Measurements from ENCODE around the gene DDX43.
"Not testable (repeated sequence)": the region's sequence is repeated elsewhere in the genome, so short reads cannot be mapped to it uniquely, and the experiment has no call there.

Gene DDX43

DNA sequence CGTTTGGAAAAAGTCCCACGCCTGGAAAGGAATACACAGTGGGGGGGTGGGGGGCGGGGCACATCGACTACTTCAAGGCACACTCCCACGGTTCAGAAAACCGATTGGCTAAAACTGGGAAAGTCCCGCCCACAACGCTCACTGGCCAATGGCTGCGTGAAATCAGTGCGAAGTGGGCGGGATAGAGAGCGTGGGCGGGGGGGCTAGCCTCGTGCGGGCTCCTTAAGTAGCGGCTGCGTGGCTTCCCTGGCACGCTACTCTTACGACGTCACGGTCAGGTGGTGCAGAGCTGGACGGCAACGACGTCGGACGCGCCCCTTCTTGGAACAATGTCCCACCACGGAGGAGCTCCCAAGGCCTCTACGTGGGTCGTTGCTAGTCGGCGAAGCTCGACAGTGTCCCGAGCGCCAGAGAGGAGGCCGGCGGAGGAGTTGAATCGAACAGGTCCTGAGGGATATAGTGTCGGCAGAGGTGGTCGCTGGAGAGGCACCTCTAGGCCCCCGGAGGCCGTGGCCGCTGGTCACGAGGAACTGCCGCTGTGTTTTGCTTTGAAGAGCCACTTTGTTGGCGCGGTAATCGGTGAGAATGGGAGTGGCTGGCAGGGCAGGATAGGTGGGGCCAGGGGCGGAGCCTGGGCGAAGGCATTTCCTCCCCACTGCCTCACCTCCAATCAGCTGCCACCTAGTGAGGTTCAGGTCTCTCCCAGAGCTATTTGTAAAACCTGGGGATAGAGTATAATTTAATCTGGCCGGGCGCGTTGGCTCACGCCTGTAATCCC lies at the start of gene DDX43:
TSS of gene DDX43 (plus strand) at position 252 of the 778 bp plus-strand sequence. CDS start at position 330, 78 bp downstream.
- DNase-seq (ENCODE audit: low read depth): peak; percentile 68

GRCh38 chr6:73348550-73349204 lies 46.0 kb upstream of the DDX43 start:
- DNase-seq (ENCODE audit: low read depth): no peak

- DNase-seq (ENCODE audit: low read depth): no peak
These were observed 45.3 kb upstream of the DDX43 start for GRCh38 chr6:73349311-73349710.

DNA sequence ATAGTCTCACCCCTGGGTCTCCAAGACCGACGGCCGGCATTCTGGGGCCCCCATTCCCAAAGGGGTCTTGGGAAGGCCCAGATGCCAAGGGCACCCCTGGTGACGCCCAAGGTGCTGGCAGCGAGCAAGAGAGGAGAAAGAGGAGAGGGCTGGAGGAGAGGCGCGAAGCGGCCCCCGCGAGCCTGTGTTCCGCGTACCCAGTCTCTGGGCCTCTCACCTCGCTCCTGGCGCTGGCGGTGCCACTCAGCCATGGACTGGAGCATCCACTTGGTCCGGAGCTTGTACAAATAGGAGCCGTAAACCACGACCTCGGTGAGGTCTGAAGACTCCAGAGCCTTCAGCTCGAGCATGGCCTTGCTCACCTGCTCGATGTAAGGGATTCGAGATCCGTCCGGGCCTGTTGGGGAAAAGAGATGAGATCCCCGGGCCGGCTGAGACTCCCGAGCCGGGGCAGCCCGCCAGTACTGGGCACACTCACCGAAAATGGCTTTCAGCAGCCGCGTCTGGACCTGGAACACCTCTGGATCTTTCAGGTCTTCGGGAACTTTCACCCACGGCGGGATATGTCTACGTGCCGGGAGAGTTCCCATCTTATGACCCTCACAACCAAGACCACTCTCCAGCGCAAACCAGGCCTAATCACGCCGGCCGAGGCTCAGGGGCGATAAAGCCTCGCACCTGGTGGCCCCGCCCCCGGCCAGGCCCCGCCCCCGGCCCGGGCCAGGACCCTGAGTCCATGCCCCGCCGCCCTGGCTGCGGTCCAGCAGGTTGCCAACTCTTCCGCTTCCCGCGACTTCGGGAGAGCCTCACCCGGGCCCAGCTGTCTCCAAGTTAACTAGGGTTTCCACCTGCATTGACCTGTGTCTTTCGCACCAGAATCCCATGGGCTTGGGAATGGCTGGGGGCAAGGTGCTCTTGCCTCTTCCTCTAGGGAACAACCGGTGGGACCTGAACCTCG lies 40.7 kb upstream of the DDX43 start, which contains the start of gene DPPA5:
TSS of gene DPPA5 (minus strand) at position 641 of the 958 bp plus-strand sequence. CDS start at position 590, 51 bp downstream.
- no peak for DNase-seq (ENCODE audit: low read depth)

GRCh38 chr6:73362358-73362757 lies 32.3 kb upstream of the DDX43 start, which contains the start of gene KHDC3L:
Gene KHDC3L (plus strand): TSS chr6:73362658. CDS start chr6:73362730, 72 bp downstream.
- no peak for DNase-seq (ENCODE audit: low read depth)

- no peak for DNase-seq (ENCODE audit: low read depth)
These were observed 31.6 kb upstream of the DDX43 start for GRCh38 chr6:73362869-73363536.

DNA sequence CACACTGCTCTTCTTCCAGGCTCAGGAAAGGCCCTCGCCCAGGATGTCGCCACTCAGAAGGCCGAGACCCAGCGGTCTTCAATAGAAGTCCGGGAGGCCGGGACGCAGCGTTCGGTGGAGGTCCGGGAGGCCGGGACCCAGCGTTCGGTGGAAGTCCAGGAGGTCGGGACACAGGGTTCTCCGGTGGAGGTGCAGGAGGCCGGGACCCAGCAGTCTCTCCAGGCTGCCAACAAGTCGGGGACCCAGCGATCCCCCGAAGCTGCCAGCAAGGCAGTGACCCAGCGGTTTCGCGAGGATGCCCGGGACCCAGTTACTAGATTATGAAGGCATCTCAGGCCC lies 31.1 kb upstream of the DDX43 start:
- DNase-seq (ENCODE audit: low read depth): no peak

- DNase-seq (ENCODE audit: low read depth): no peak
These were observed 30.5 kb upstream of the DDX43 start for GRCh38 chr6:73364121-73364520.

DNA sequence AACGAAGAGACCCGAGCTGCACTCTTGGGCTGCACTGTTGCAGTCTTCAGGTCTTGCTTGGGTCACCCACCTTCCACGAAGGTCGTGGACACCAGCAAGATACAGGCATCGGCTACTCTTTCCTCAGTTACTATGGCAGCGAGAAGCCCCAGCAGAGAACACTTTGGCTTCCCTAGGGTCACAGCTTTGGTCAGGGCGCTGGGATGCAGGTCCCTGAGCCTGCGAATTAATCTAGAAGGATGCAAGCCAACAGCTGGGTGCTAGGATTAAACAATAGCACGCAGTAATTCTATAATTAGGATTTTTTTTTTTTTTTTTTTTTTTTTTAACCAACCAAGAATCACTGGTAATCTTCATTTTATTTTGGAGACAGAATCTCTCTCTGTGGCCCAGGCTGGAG lies 30.1 kb upstream of the DDX43 start:
- DNase-seq (ENCODE audit: low read depth): no peak

GRCh38 chr6:73367761-73368355 lies 26.8 kb upstream of the DDX43 start:
- no peak for DNase-seq (ENCODE audit: low read depth)

GRCh38 chr6:73368675-73369074 lies 26.0 kb upstream of the DDX43 start:
- DNase-seq (ENCODE audit: low read depth): no peak

DNA sequence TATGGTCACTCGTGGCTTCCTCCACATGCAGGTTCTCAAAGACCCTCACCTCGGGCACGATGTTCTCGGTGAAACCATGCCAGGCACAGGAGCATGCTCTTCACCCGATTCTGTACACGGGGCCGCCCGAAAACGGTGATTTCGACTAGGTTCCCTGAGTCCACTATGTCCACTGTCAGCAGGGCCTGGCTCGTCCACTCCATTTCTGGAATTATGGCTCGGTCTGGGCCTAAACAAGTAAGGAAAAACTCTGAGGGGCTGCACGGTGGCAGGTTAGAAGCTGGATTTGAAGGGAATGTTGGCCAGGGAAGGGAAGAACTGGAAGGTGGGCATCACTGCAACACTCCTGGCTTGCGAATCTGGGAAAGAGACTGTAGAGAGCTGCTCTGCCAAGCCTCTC lies 25.5 kb upstream of the DDX43 start:
- no peak for DNase-seq (ENCODE audit: low read depth)

GRCh38 chr6:73369563-73369962 lies 25.1 kb upstream of the DDX43 start, which contains the start of gene OOEP:
Gene OOEP (minus strand): TSS chr6:73369897. CDS start chr6:73369792, 105 bp downstream.
- no peak for DNase-seq (ENCODE audit: low read depth)

DNA sequence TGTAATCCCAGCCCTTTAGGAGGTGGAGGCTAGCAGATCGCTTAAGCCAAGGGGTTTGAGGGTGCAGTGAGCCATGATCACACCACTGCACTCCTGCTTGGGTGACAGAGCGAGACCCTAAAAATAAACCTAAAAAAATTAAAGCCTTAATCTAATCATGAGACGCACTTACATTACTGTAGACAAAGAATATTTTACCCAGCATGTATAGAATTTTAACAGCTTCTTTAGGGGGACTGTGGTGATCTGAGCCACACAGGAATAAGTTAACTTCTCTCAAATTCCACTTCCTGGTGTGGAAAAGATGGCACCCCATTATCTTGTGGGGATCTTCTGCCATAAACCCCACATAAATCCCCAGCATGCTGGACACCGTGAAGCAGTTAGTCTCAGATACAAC lies 22.6 kb upstream of the DDX43 start:
- DNase-seq (ENCODE audit: low read depth): no peak

DNA sequence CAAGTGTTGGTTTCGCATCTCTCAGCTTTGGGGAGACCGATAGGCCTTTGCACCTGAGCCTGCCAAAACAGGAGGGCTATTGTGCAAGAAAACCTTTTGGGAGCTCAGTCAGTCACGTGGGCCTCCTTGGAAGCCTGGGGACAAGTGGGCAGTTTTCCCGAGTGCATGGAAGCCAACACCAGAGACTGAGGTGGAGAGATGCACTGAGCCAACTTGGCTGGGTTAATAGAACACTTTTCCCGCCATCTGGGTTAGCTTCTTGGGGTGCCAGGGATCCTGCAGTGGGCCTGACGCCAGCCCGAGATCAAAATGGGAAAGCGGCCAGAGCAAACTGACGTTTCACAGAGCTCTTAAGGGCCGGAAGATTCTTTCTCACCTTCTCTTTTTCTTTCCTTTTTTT lies 22.1 kb upstream of the DDX43 start:
- no peak for DNase-seq (ENCODE audit: low read depth)

DNA sequence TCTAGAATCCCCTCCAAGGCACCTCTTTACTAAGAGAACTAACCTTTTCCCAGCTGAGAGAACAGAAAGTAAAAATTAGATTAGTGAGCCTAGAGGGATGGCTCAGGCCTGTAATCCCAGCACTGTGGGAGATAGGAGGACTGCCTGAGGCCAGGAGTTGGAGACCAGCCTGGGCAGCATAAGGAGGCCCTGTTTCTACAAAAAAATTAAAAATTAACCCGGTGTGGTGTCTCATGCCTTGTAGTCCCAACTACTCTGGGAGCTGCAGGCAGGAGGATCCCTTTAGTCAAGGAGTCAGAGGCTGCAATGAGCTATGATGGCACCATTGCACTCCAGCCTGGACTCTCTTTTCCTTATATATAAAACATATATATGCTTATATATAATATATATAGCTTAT lies 19.4 kb upstream of the DDX43 start:
- DNase-seq (ENCODE audit: low read depth): no peak

DNA sequence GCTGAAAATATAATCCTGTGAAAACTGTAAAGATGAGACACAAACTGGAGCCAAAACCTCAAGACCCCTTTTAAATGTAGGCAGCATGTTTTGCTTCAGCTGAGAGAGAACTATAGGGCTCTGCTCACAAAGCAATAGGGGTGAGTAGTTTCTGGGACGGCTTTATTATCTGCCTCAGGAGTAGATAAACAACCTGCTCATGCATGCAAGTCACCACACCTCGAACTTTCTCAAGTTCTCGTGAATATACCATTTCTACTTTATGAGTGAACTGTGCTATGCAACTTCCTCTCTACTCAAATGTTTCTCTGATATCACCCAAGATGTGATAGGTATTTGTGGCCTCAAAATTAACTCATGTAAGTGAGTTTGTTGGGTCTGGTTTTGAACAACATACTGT lies 17.4 kb upstream of the DDX43 start:
- no peak for DNase-seq (ENCODE audit: low read depth)

DNA sequence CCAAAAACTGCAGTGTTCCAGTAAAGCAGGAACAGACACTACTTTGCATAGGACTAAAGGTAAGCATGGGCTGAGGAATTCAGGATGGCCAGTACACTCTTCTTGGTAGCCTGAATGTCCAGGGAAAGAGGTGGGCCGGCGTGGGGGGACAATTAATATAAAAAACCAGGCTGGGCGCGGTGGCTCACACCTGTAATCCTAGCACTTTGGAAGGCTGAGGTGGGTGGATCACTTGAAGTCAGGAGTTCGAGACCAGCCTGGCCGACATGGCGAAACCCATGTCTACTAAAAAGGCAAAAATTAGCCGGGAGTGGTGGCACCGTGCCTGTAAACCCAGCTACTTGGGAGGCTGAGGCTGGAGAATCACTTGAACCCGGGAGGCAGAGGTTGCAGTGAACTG lies 13.1 kb upstream of the DDX43 start:
- DNase-seq (ENCODE audit: low read depth): not testable (repeated sequence)

DNA sequence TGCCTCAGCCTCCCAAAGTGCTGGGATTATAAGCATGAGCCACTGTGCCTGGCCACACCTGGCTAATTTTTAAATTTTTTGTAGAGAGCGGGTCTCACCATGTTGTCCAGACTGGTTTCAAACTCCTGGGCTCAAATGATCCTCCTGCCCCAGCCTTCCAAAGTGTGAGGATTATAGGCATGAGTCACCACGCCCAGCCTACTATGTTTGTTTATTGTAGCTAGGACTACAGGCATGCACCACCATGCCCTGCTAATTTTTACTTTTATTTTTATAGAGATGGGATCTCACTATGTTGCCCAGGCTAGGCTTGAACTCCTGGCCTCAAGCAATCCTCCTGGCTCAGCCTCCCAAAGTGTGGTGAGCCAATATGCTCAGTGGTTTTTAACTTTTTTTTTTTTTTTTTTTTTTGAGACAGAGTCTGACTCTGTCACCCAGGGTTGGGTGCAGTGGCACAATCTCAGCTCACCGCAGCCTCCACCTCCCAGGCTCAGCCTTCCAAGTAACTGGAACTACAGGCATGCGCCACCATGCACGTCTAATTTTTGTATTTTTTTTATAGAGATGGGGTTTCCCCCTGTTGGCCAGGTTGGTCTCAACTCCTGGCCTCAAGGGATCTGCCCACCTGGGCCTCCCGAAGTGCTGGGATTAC lies 12.0 kb upstream of the DDX43 start:
- no peak for DNase-seq (ENCODE audit: low read depth)

- no peak for DNase-seq (ENCODE audit: low read depth)
These were observed 6.2 kb upstream of the DDX43 start for GRCh38 chr6:73388433-73388799.

Data from stromal cell of bone marrow (primary cell).